A673 (cell line): Measurements from ENCODE around the gene RAPGEF4.

Experiments used
- CTCF ChIP-seq: fragments of 300-800, 200-600 bp; sonication (generic); conservative IDR thresholded peaks from 2 replicates; pipeline ENCODE4 v1.5.1; 2017; ENCODE audit warnings: low read depth, mild to moderate bottlenecking, antibody characterized with exemption, low read length, moderate library complexity, mixed read lengths
- EZH2 ChIP-seq: fragments of 200-600 bp; sonication (generic); IDR thresholded peaks from 2 replicates; pipeline ENCODE4 v1.6.1; 2017; ENCODE audit warnings: borderline replicate concordance, low read depth, mild to moderate bottlenecking, mixed read lengths, antibody characterized with exemption, low read length; ENCODE audit not compliant: poor library complexity, severe bottlenecking

GRCh38 chr2:173026479-173026878 lies 290.8 kb downstream of the RAPGEF4 start:
- no peak for TF ChIP-seq EZH2
- TF ChIP-seq CTCF: no peak
